ENCODE measurements around the gene ABHD17C.

ABHD17C gene

GRCh38 chr15:80766275-80766674, 71.2 kb downstream of the ABHD17C start:
- no peak for DNase-seq (ENCODE audit: low read depth)

GRCh38 chr15:80768158-80768557, 73.0 kb downstream of the ABHD17C start:
- DNase-seq (ENCODE audit: low read depth): no peak

- DNase-seq (ENCODE audit: low read depth): no peak
These were observed 74.2 kb downstream of the ABHD17C start for GRCh38 chr15:80769153-80769828.

- no peak for DNase-seq (ENCODE audit: low read depth)
These were observed 75.0 kb downstream of the ABHD17C start for GRCh38 chr15:80769829-80770705.

- DNase-seq (ENCODE audit: low read depth): no peak
These were observed 78.0 kb downstream of the ABHD17C start for GRCh38 chr15:80773122-80773551.

GRCh38 chr15:80773792-80774352, 78.8 kb downstream of the ABHD17C start:
- no peak for DNase-seq (ENCODE audit: low read depth)

GRCh38 chr15:80774486-80774885, 79.4 kb downstream of the ABHD17C start:
- DNase-seq (ENCODE audit: low read depth): no peak

- no peak for DNase-seq (ENCODE audit: low read depth)
These were observed 80.2 kb downstream of the ABHD17C start for GRCh38 chr15:80775338-80775737.

- DNase-seq (ENCODE audit: low read depth): peak; percentile 35
These were observed 81.4 kb downstream of the ABHD17C start for GRCh38 chr15:80776420-80777045.

GRCh38 chr15:80777137-80777536, 82.0 kb downstream of the ABHD17C start:
- no peak for DNase-seq (ENCODE audit: low read depth)

- no peak for DNase-seq (ENCODE audit: low read depth)
These were observed 82.9 kb downstream of the ABHD17C start for GRCh38 chr15:80777826-80778620.

GRCh38 chr15:80778621-80778963, 83.5 kb downstream of the ABHD17C start:
- no peak for DNase-seq (ENCODE audit: low read depth)

GRCh38 chr15:80778964-80779657, 84.0 kb downstream of the ABHD17C start, which contains the start of gene CEMIP:
CEMIP (plus strand) TSS chr15:80779370; CDS start chr15:80873880, 94,510 bp downstream.
- no peak for DNase-seq (ENCODE audit: low read depth)

GRCh38 chr15:80779658-80780415, 84.7 kb downstream of the ABHD17C start:
- no peak for DNase-seq (ENCODE audit: low read depth)

- no peak for DNase-seq (ENCODE audit: low read depth)
These were observed 85.5 kb downstream of the ABHD17C start for GRCh38 chr15:80780416-80781221.

- no peak for DNase-seq (ENCODE audit: low read depth)
These were observed 88.2 kb downstream of the ABHD17C start for GRCh38 chr15:80783260-80783659.

- no peak for DNase-seq (ENCODE audit: low read depth)
These were observed 90.2 kb downstream of the ABHD17C start for GRCh38 chr15:80785335-80785734.

GRCh38 chr15:80785811-80786354, 90.8 kb downstream of the ABHD17C start:
- DNase-seq (ENCODE audit: low read depth): no peak

GRCh38 chr15:80787316-80787715, 92.2 kb downstream of the ABHD17C start:
- no peak for DNase-seq (ENCODE audit: low read depth)
